Measurements from ENCODE around the gene NMB. TPM values are rescaled to one million over a fixed set of nuclear protein-coding genes. Genes with fewer than 3 reads are reported as not detected.

NMB gene, protein sequence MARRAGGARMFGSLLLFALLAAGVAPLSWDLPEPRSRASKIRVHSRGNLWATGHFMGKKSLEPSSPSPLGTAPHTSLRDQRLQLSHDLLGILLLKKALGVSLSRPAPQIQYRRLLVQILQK
- total RNA-seq = 6.5 TPM

DNA sequence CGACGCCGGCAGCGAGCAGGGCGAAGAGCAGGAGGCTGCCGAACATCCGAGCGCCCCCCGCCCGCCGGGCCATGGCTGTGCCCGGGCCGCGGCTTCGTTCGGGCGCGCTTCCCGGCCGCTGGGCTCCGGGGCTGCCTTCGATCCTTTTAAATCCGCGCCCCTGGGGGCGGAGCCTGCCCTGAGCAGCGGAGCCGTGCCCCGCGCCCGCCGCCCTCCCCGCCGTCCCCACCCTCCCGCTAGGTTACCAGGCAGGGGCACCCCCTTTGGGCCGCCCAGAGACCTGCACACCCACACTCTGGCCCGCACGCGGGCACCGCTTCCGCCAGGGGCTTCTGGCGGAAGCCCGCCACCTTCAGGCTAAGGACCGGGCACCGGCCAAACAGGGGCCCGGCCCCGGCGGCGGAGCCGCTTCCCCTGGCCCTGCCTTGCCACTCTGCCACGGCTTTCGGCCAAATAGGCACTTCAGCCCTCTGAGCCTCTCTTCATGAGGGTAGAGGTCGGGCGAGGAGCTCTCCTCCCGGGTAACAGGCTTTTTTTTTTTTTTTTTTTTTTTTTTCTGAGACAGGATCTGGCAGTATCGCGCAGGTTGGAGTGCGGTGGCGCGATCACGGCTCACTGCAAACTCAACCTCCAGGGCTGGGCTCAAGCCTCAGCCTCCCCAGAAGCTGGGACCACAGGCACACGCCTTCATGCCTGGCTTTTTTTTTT is at the start of gene NMB:
Gene NMB, minus strand, starts transcription at position 120 of the 708 bp plus-strand sequence. Its CDS starts 47 bp downstream, at position 73.

DNA sequence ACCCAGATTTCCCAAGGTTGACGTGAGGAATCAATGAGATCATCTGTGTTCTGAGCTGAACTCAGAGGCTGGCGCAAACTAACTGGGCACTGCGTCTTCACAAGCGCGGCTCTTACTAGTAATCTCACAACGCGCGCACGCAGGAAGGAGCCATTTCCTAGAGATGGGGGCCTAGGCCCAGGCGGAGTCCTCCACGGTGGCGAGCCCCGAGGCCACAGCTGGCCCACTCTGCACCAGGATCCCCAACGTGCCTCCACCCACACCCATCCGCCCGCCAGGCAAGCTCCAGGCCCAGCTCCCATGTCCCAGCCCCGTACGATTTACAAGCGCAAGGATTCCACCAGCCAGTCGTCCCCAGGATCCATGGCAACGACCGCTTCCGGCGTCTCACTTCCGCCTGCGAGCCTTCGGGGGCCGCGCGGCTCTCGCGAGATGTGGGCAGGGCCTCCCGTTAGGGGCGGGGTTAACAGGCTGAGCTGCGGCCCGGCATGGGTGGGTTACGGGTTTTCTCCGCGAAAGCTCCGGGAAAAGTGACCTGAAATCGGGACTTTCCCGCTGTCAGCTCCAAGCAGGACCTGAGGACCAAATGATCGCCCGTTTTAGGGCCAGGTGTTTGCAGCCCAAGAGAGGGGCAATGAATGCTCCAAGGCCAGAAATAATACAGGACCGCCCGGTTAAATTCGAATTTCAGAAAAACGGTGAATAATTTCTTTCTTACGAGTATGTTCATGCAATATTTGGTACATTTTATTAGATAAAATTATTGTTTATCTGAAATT is 3.9 kb downstream of the NMB start, which contains the start of gene WDR73:
Gene WDR73, minus strand, starts transcription at position 374 of the 779 bp plus-strand sequence. Its CDS starts 9 bp downstream, at position 365.

Other genes with a start within 250 kb of the NMB start
- 16.6 TPM for gene ZSCAN2, start 57.2 kb downstream of the NMB start, total RNA-seq
- gene WDR73, start 3.9 kb downstream of the NMB start, total RNA-seq = 33.0 TPM
- 82.8 TPM for gene SEC11A, start 57.9 kb upstream of the NMB start, total RNA-seq
- 7.2 TPM for gene ZNF592, start 90.4 kb upstream of the NMB start, total RNA-seq
- gene ALPK3, start 159.2 kb upstream of the NMB start, total RNA-seq = 2.5 TPM
- 0.23 TPM for gene SLC28A1, start 226.5 kb upstream of the NMB start, total RNA-seq

All from diencephalon (tissue), 1 donor.